Erythroblast (primary cell): ENCODE measurements around the gene ATG16L1.

Experiments used
- GATA1 ChIP-seq: IDR thresholded peaks from 2 replicates; pipeline ENCODE4 v1.6.1; 2011; ENCODE audit warnings: low read depth, mild to moderate bottlenecking, control low read depth, low read length, moderate library complexity
- POLR2A ChIP-seq: IDR thresholded peaks from 2 replicates; pipeline ENCODE4 v1.6.1; 2011; ENCODE audit warnings: mild to moderate bottlenecking, low read length

- TF ChIP-seq POLR2A (no peak), GATA1 (no peak)
Measured at GRCh38 chr2:233235977-233236376, 15.5 kb upstream of the ATG16L1 start.
